GM19023 (cell line): ENCODE results near the gene NOD1.
"Not testable (repeated sequence)": the region's sequence is repeated elsewhere in the genome, so short reads cannot be mapped to it uniquely, and the experiment has no call there.

ENCODE experiments used
- ATAC-seq: cut with Tn5 transposase; IDR thresholded peaks from one replicate; pipeline ENCODE4 v1.9.1; 2021; ENCODE audit warnings: mild to moderate bottlenecking, moderate library complexity; ENCODE audit not compliant: unreplicated experiment

Gene NOD1

GRCh38 chr7:30423788-30424505 lies 54.6 kb downstream of the NOD1 start:
- no peak for ATAC-seq

GRCh38 chr7:30422922-30423321 lies 55.7 kb downstream of the NOD1 start:
- ATAC-seq, result no peak

- ATAC-seq, result no peak
Observed at GRCh38 chr7:30421647-30422196, 56.9 kb downstream of the NOD1 start.

- ATAC-seq, result no peak
Observed at GRCh38 chr7:30420662-30421061, 57.9 kb downstream of the NOD1 start.

GRCh38 chr7:30420080-30420479 lies 58.5 kb downstream of the NOD1 start:
- not testable (repeated sequence) for ATAC-seq

GRCh38 chr7:30413864-30414263 lies 64.7 kb downstream of the NOD1 start:
- no peak for ATAC-seq

- no peak for ATAC-seq
Observed at GRCh38 chr7:30412782-30413504, 65.6 kb downstream of the NOD1 start.

- no peak for ATAC-seq
Observed at GRCh38 chr7:30411897-30412296, 66.7 kb downstream of the NOD1 start.

- no peak for ATAC-seq
Observed at GRCh38 chr7:30411173-30411572, 67.4 kb downstream of the NOD1 start.

GRCh38 chr7:30406664-30407425 lies 71.7 kb downstream of the NOD1 start:
- ATAC-seq, result no peak

- ATAC-seq, result no peak
Observed at GRCh38 chr7:30405179-30405578, 73.4 kb downstream of the NOD1 start.

GRCh38 chr7:30403477-30403876 lies 75.1 kb downstream of the NOD1 start:
- no peak for ATAC-seq

- ATAC-seq, result no peak
Observed at GRCh38 chr7:30396389-30396788, 82.2 kb downstream of the NOD1 start.

- ATAC-seq, result no peak
Observed at GRCh38 chr7:30395676-30396075, 82.9 kb downstream of the NOD1 start.

- ATAC-seq, result no peak
Observed at GRCh38 chr7:30391806-30392205, 86.8 kb downstream of the NOD1 start.

GRCh38 chr7:30390736-30391636 lies 87.6 kb downstream of the NOD1 start:
- ATAC-seq, result no peak

- no peak for ATAC-seq
Observed at GRCh38 chr7:30389791-30390190, 88.8 kb downstream of the NOD1 start.

- no peak for ATAC-seq
Observed at GRCh38 chr7:30382607-30383006, 96.0 kb downstream of the NOD1 start.

- ATAC-seq, result not testable (repeated sequence)
Observed at GRCh38 chr7:30380824-30381223, 97.8 kb downstream of the NOD1 start.

GRCh38 chr7:30380294-30380693 lies 98.3 kb downstream of the NOD1 start:
- ATAC-seq, result no peak
